GM21786 (cell line): Measurements from ENCODE around the gene ELK4.
"Not testable (repeated sequence)": the region's sequence is repeated elsewhere in the genome, so short reads cannot be mapped to it uniquely, and the experiment has no call there.

Experiments used
- ATAC-seq: cut with Tn5 transposase; IDR thresholded peaks from one replicate; pipeline ENCODE4 v1.9.1; 2021; ENCODE audit not compliant: unreplicated experiment

ELK4 gene

GRCh38 chr1:205665201-205666045 is 33.6 kb upstream of the ELK4 start:
- ATAC-seq, result no peak

DNA sequence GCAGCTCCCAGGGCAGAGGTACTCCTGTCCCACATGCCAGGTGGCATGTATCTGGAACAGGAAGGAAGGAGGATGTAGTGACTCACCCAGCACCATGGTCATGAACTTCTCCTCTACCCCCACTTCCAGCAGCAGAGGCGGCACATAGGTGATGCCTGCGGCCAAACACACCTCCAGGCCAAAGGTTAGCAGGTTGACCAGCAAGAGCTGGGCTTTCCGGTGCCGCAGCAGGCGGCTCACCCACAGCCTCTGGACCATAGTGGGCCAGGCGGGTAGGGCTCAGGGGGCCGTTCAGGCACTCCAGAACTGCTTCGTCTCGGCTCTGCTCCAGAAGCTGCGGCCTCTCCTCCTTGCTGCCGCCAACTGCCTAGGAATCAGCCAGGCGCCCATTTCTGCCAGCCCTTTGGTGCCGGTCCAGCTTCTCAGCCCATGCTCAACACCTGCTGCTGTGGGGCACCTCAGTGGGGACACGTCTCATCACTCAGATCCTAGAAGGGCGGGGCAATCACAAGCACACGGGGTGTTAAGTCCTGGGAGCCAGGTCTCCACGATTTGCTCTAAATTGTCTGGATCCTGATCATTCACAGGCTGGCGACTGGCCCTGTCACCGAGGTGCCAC is 32.7 kb upstream of the ELK4 start:
- no peak for ATAC-seq

DNA sequence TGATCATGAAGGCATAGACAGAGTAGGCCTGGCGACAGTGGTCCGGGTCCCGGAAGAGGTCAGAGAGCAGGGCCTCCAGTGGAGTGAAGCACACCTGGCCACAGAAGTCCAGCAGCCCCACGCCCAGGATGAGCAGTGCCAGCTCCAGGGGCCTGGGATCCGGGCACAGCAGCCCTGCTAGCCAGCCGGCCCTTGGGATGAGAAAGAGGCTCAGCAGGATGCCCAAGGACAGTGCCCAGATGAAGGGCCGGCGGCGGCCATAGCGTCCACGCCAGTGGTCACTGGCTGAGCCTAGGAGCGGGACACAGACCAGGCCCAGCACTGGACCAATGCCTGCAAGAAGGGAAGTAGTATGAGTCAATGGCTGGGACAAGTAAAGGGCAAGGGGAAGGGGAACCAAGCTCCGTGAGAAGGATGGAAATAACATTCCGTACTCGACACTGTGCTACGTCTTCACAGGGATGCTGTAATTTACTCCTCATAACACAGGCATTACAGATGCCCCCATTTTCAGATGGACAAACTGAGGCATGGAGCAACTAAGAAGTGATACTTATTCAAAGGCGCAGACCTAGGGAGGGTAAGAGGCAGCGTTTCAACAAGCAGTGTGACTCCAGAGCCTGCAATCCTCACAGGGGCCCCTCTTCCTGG is 31.6 kb upstream of the ELK4 start:
- ATAC-seq, result no peak

- no peak for ATAC-seq
Observed at GRCh38 chr1:205662791-205663190, 31.0 kb upstream of the ELK4 start.

DNA sequence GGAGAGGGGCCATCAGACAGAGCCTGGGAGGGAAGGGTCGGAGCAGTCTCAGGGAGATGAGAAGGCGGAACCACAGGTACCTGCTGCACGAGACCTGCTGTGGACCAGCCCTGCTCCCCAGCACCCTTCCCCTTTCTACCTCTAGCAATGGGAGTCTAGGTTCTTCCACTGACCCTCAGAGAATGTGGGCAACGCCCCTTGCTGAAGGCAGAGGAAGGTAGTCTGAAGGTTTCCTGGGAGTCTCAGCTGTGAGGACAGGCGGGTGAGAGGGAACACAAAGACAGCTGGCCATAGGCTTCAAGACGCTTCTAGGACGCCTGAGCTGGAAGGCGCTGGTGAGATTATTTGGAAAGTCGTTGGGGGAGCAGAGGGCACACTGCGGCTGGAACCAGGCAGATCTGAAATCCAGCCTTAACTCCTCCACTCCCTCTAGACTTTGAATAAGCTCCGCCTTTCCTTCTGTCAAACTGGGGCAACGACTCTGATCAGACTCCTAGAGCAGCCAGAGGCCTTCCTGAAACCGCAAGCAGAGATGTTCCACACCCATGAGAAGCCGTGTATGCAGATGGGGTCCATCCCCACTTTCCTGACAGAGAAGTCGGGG is 30.4 kb upstream of the ELK4 start:
- no peak for ATAC-seq

DNA sequence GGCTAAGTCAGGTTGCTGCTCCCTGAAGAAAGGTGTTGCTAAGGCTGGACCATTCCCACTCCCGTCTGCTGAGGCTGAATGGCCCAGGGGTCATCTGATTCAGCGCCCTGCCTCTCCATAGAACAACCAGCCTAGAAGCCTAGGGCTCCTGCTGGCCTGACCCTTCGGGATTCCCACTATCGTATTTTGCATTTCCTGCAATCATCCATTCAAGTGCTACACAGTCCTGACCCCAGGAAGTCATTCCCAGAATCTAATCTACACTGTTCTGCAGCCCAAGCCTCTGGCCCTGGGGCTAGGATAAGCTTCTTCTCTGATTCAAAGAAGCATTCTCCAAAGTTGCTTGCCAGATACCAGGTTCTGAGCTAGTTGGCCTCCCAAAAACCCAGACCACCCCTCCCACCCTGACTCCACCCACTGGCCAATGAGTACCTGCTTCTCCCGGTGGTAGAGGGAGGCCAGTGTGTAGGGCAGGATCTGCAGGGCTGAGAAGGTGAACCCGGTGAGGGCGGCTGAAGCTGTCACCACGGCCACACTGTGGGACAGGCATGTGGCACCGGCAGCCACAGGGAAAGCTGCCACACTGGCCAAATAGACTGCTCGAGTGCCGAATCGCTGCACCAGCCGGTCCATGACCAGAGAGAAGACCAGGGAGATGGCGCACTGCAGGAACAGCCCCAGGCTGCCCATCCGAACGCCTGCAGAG is 29.8 kb upstream of the ELK4 start:
- ATAC-seq, result no peak

- ATAC-seq, result no peak
Observed at GRCh38 chr1:205660361-205660760, 28.6 kb upstream of the ELK4 start.

DNA sequence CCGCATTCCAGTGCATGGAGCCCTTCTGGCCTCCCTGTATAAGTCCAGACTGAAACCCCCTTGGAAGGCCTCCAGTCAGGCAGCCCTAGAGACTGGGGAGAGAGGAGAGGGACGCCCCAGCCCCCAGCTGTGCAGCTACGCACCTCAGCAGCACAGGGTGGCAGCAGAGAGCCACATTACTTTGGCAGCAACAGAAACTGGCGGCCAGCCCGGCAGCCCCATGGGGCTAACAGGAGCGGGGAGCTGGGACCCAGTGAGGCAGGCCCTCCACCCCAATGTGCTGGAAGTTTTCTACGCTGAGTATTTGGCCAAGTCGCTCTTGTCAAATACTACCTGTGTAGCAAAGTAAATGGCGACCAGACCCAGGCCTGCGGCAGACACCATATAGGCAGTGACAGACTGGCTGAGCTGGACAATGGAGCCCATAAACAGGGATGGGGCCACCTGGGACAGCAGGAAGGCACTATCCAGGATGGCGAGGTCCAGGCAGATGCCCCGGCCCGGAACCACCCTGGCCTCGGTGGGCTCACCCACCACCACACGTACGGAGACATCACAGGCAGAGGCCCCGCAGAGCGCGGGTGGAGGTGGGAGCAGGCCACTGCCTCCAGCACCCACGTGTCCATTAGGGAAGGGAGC is 27.3 kb upstream of the ELK4 start:
- peak; percentile 73 for ATAC-seq

DNA sequence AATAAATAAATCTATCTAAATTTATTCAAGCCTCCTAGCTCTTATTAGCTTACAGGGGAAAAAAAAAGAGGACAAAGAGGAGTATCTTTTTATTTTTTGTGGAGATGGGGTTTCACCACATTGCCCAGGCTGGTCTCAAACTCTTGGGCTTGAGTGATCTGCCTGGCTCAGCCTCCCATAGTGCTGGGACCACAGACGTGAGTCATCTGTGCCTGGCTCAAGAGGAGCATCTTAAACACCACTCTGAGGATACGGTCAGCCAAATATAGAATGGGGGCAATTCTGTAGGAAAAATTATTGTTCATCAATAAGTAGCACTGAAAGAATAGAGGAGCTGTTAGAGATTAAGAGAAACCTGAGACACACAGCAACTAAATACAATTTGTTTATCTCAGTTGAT is 24.4 kb upstream of the ELK4 start:
- ATAC-seq, result no peak

GRCh38 chr1:205652984-205653383 is 21.2 kb upstream of the ELK4 start:
- no peak for ATAC-seq

DNA sequence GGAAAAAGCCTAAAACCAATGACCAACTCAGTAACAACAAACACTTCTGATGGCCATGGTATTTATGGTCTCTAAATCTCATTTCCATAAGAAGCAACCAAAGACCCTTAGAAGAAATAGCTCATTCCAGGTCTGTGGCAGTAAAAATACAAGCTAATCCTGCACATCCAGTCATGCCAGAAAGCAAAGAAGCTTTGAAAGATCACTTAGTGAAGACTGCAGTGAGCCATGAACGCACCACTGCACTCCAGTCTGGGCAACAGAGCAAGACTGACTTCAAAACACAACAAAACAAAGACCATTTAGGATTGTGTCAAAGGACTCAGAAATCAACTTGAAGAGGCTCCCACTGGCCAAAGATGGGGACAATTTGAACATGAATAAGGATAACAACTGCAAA is 18.4 kb upstream of the ELK4 start:
- ATAC-seq, result no peak

GRCh38 chr1:205645519-205645918 is 13.7 kb upstream of the ELK4 start:
- no peak for ATAC-seq

- no peak for ATAC-seq
Observed at GRCh38 chr1:205642679-205643307, 11.0 kb upstream of the ELK4 start.

- ATAC-seq, result no peak
Observed at GRCh38 chr1:205639567-205639966, 7.8 kb upstream of the ELK4 start.

DNA sequence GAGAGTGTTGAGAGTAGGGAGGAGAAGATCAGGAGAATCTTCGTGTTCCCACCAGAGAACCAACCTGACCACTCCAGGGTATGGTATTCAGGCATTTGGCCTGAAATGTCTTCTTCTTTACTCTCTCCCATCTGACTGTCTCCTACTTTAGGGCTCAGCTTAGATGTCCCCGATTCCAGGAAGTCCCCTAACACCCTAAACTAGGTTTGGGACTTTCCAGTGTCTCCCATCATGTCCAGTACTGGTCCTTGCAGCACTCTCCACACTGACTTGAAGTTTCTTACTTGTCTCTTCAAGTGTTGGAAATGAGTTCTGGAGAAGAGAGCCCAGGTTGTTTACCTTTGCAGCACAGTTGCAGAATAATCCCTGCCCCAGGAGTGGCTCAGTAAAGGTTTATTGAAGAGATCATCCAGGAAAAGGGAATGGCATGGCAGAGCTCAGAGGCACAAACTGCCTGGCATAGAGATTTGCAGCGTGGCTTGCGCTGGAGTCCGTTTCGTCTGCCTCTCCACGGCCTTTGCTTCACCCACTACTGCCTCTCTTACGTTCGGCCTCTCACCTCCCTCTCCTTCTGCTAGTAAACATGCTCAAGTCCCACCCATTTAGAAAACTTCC is 6.2 kb upstream of the ELK4 start:
- ATAC-seq, result no peak

DNA sequence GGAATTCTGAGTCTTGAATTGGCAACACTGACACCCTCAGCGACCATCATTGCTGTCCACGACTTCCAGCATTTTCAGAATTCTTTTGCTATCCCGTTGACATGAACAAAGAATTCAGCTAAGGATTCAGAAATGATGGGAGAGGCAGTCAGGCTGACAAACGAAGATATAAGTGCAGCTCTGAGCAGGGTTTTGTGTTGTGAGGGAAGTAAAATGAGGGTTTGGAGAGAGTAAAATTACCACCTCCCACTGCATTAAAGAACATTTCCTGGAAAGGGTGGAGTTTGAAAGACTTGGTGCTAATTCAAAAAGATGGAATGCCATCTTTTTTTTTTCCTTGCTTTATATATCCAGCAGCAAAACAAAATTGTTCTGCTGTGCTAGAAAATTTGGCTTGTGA is 4.9 kb upstream of the ELK4 start:
- ATAC-seq, result no peak

- not testable (repeated sequence) for ATAC-seq
Observed at GRCh38 chr1:205636138-205636530, 4.3 kb upstream of the ELK4 start.

DNA sequence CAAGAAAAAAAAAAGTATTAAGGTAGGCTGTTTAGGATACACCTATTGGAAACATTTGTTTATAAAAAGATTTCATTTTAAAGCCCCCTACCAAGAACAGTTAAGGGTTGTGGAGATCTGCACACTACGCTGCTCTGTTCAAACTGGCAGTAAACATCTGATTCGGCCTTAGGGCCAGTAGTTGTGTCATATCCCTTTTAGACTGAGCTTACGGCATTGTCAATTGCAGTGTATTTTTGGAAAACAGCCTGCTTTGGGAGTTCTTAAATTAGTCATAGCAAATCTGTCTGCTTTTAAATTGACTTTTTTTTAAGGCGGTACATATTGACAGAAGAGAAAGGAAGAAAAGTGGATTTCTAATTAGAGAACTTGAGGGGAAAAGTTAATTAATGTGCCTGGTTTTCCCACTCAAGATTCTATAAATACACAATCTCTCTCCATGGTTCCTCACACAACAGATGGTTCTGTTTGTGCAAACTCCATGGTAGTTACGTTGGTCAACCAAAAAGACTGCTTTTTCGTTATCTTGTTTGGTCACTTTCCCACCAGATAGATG is 1.7 kb upstream of the ELK4 start:
- ATAC-seq, result no peak

GRCh38 chr1:205632669-205633169 is 908 bp upstream of the ELK4 start:
- no peak for ATAC-seq
